ENCODE measurements around the gene IL1RL1. TPM values are rescaled to one million over a fixed set of nuclear protein-coding genes. Genes with fewer than 3 reads are reported as not detected.

Gene IL1RL1
- total RNA-seq, 2 donors from 2014 or later, result 22.2 to 32.8 TPM

DNA sequence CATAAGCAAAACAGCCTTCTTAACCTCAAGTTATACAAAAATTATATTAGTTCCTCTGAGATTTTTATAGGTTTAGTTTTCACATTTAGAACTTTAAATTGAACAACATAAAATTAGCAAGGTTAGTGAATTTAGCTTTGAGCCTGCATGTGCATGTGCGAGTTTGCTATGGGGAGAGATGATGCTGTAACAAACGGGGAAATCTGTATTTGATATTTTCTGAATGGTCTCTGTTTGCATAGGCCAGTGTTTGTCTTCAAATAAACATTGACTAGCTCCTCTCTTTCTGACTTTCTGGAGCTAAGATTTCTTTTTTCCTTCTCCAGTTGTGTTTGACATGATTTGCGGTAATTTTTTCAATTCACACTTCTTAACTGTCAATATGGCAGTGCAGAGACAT, 80.7 kb downstream of the IL1RL1 start:
- Histone ChIP-seq H3K4me1 (ENCODE audit: control insufficient read depth in 1 of 2, low read depth in 2 of 2) (no peaks in the 10 kb centered on the region), H3K4me3 (no peak overlapping the region), H3K36me3 (no peaks in the 10 kb centered on the region), H3K27ac (no peak overlapping the region), H3K27me3 (replicated peaks; ENCODE audit: insufficient read depth) (no peaks in the 10 kb centered on the region), H3K9me3 (no peaks in the 10 kb centered on the region)
- no peak for ATAC-seq (ENCODE audit: insufficient number of reproducible peaks, low FRiP score, low read depth)
- TF ChIP-seq, protein P1, sequence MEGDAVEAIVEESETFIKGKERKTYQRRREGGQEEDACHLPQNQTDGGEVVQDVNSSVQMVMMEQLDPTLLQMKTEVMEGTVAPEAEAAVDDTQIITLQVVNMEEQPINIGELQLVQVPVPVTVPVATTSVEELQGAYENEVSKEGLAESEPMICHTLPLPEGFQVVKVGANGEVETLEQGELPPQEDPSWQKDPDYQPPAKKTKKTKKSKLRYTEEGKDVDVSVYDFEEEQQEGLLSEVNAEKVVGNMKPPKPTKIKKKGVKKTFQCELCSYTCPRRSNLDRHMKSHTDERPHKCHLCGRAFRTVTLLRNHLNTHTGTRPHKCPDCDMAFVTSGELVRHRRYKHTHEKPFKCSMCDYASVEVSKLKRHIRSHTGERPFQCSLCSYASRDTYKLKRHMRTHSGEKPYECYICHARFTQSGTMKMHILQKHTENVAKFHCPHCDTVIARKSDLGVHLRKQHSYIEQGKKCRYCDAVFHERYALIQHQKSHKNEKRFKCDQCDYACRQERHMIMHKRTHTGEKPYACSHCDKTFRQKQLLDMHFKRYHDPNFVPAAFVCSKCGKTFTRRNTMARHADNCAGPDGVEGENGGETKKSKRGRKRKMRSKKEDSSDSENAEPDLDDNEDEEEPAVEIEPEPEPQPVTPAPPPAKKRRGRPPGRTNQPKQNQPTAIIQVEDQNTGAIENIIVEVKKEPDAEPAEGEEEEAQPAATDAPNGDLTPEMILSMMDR (IDR thresholded peaks at IDR 0.05), result no peak
- DNase-seq (ENCODE audit: low spot score), result no peak

DNA sequence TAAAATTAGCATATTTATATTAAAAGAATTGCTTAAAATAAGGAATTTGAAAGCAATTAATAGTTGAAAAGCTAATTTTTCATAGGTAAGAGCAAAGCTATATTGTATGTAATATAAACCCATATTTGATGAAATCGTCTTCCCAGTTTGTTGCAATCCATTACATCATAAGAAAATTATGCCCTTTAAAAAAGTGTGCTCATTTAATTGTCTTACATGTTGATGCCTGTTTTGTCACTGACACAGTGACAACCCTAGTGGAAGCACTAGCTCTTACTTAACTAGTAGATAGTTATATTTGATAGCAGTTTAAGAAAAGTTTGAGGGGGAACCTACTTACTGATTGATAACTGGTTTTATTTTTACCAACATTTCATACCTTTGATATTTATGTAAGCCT, 81.6 kb downstream of the IL1RL1 start:
- no peak for DNase-seq (ENCODE audit: low spot score)
- no peak overlapping the region for H3K4me3 ChIP-seq
- H3K9me3 ChIP-seq, result no peaks in the 10 kb centered on the region
- no peaks in the 10 kb centered on the region for H3K4me1 ChIP-seq (ENCODE audit: control insufficient read depth in 1 of 2, low read depth in 2 of 2)
- H3K27me3 ChIP-seq (replicated peaks; ENCODE audit: insufficient read depth), result no peaks in the 10 kb centered on the region
- TF ChIP-seq, protein P1 (IDR thresholded peaks at IDR 0.05), result no peak
- no peak overlapping the region for H3K27ac ChIP-seq
- no peaks in the 10 kb centered on the region for H3K36me3 ChIP-seq
- ATAC-seq (ENCODE audit: insufficient number of reproducible peaks, low FRiP score, low read depth), result no peak

DNA sequence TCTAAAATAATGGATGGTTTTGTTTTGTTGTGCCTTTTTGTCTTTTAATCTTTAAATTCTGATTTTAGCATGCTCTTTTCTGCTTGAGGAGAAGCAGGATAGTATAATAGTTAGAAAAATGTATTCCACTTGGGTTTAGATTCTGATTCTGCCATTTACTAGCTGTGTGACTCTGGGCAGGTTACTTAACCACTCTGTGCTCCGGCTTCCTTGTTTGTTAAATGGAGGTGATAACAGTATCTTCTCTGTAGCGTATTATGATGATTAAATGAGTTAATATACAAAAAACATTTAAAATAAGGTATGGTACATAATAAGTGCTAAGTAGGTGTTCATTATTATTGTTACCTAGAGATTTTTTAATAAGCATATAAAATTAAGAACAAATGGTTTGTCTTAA, 84.6 kb downstream of the IL1RL1 start:
- H3K36me3 ChIP-seq, result no peaks in the 10 kb centered on the region
- no peak for ATAC-seq (ENCODE audit: insufficient number of reproducible peaks, low FRiP score, low read depth)
- no peaks in the 10 kb centered on the region for H3K4me1 ChIP-seq (ENCODE audit: control insufficient read depth in 1 of 2, low read depth in 2 of 2)

DNA sequence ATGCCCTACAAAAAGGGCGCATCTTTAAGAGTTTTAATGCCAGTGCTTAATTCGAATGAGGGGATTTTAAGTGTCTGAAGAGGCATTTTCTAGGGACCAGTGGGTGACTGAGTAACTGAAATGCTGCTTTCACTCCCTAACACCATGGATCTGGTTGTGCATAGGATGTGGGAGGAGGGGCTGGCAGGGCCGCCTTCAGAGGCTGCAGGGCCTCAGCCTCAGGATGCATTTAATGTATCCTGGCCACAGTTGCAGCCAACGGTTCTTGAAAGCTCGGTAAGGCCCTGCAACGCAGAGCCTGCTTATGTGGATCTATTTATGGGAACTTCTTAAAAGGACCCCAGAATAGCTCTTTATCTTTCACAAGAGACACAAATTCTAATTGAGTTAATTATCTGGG, 85.8 kb downstream of the IL1RL1 start:
- TF ChIP-seq, protein P1 (IDR thresholded peaks at IDR 0.05), result no peak
- ATAC-seq (ENCODE audit: insufficient number of reproducible peaks, low FRiP score, low read depth), result no peak
- Histone ChIP-seq H3K27ac (no peak overlapping the region), H3K36me3 (no peaks in the 10 kb centered on the region), H3K4me1 (ENCODE audit: control insufficient read depth in 1 of 2, low read depth in 2 of 2) (no peaks in the 10 kb centered on the region), H3K9me3 (no peaks in the 10 kb centered on the region), H3K4me3 (no peak overlapping the region), H3K27me3 (replicated peaks; ENCODE audit: insufficient read depth) (no peaks in the 10 kb centered on the region)
- no peak for DNase-seq (ENCODE audit: low spot score)

More for the DNA sequence above, 84.6 kb downstream of the IL1RL1 start:
- no peaks in the 10 kb centered on the region for H3K27me3 ChIP-seq (replicated peaks; ENCODE audit: insufficient read depth)
- TF ChIP-seq, protein P1 (IDR thresholded peaks at IDR 0.05), result no peak
- no peak overlapping the region for H3K4me3 ChIP-seq
- H3K9me3 ChIP-seq, result no peaks in the 10 kb centered on the region
- DNase-seq (ENCODE audit: low spot score), result no peak
- H3K27ac ChIP-seq, result no peak overlapping the region

DNA sequence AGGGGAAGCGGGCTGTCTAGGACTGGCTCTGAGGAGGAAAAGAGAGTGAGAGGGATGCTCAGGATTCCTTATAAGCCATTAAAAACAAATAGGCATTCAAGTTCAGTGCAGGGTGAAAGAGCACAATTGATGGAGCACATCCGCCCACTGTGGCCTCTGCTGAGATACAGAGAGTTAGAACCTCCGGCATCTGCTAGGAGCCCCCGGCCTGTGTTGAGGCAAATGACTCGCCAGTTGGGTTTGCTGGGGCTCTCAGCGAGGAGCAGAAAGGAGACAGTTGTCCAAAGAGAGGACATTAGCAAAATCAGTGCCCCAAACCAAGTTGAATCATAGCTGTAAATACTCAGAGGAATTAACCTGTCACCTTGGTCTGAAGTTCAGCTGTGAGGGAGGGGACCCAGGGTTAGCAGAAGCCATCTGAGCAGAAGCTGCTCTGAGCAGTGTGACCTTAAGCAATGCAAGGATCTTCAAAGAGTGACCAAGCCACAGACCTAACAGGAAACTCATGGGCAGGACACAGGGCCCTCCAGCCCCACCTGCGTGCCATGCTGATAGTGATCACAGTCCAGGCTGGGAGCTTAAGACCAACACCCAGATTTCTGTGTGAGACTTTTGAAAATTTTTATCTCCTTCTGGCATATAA, 88.3 kb downstream of the IL1RL1 start:
- ATAC-seq (ENCODE audit: insufficient number of reproducible peaks, low FRiP score, low read depth), result no peak
- H3K4me1 ChIP-seq (ENCODE audit: control insufficient read depth in 1 of 2, low read depth in 2 of 2), result no peaks in the 10 kb centered on the region
- no peaks in the 10 kb centered on the region for H3K36me3 ChIP-seq
- no peak overlapping the region for H3K4me3 ChIP-seq
- no peak overlapping the region for H3K27ac ChIP-seq
- no peak for DNase-seq (ENCODE audit: low spot score)
- no peaks in the 10 kb centered on the region for H3K27me3 ChIP-seq (replicated peaks; ENCODE audit: insufficient read depth)
- TF ChIP-seq, protein P1 (IDR thresholded peaks at IDR 0.05), result no peak
- no peaks in the 10 kb centered on the region for H3K9me3 ChIP-seq
